HL-60 (cell line): ENCODE results near the gene TENM4.

Source experiments
- GABPA ChIP-seq: IDR thresholded peaks from 2 replicates; pipeline ENCODE4 v1.6.1; 2012; ENCODE audit warnings: low read depth
- POLR2AphosphoS5 ChIP-seq: IDR thresholded peaks from 2 replicates; pipeline ENCODE4 v1.6.1; 2012; ENCODE audit warnings: low read depth
- REST ChIP-seq: IDR thresholded peaks from 2 replicates; pipeline ENCODE4 v1.6.1; 2012; ENCODE audit warnings: low read depth; ENCODE audit not compliant: insufficient replicate concordance
- SPI1 ChIP-seq: IDR thresholded peaks from 2 replicates; pipeline ENCODE4 v1.6.1; 2012; ENCODE audit warnings: low read depth, mild to moderate bottlenecking, borderline replicate concordance
- TF ChIP-seq, protein P1 (sequence below): IDR thresholded peaks from one replicate; pipeline ENCODE4 v1.5.1; 2011; ENCODE audit warnings: low read length, control low read depth, inconsistent platforms; ENCODE audit not compliant: insufficient read depth

DNA sequence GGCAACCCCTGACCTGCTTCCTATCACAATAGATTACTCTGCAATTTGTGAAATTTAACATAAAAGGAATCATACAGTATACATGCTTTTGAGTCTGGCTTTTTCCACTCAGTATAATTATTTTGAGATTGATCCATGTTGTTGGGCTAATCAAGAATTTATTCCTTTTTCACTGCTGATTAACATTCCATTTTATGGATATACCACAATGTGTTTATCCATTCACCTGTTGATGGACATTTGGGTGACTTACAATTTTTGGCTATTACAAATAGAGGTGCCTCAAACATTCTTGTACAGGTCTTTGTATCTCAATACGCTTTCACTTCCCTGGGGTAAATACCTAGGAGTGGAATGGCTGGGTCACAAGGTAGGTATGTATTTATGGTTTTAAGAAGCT, 24.9 kb downstream of the TENM4 start:
- TF ChIP-seq, protein P1, sequence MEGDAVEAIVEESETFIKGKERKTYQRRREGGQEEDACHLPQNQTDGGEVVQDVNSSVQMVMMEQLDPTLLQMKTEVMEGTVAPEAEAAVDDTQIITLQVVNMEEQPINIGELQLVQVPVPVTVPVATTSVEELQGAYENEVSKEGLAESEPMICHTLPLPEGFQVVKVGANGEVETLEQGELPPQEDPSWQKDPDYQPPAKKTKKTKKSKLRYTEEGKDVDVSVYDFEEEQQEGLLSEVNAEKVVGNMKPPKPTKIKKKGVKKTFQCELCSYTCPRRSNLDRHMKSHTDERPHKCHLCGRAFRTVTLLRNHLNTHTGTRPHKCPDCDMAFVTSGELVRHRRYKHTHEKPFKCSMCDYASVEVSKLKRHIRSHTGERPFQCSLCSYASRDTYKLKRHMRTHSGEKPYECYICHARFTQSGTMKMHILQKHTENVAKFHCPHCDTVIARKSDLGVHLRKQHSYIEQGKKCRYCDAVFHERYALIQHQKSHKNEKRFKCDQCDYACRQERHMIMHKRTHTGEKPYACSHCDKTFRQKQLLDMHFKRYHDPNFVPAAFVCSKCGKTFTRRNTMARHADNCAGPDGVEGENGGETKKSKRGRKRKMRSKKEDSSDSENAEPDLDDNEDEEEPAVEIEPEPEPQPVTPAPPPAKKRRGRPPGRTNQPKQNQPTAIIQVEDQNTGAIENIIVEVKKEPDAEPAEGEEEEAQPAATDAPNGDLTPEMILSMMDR, result no peak
- TF ChIP-seq POLR2AphosphoS5, result no peak
- TF ChIP-seq GABPA, result no peak
- no peak for TF ChIP-seq REST
- TF ChIP-seq SPI1, result no peak
